HG03558 (cell line): ENCODE results near the gene ATAD3B.
A peak's percentile ranks its signal among the peaks of the same experiment; 100 is the strongest.
"Not testable (repeated sequence)": the region's sequence is repeated elsewhere in the genome, so short reads cannot be mapped to it uniquely, and the experiment has no call there.

Source experiments
- ATAC-seq: cut with Tn5 transposase; IDR thresholded peaks from one replicate; pipeline ENCODE4 v1.9.1; 2021; ENCODE audit warnings: moderate number of reproducible peaks; ENCODE audit not compliant: unreplicated experiment; ENCODE audit errors: extremely low read depth

Gene ATAD3B

GRCh38 chr1:1505801-1506200, 34.2 kb downstream of the ATAD3B start:
- not testable (repeated sequence) for ATAC-seq

GRCh38 chr1:1507305-1507704, 35.7 kb downstream of the ATAD3B start:
- ATAC-seq, result no peak

- not testable (repeated sequence) for ATAC-seq
Observed at GRCh38 chr1:1508775-1509464, 37.4 kb downstream of the ATAD3B start.

GRCh38 chr1:1509465-1509850, 37.9 kb downstream of the ATAD3B start:
- ATAC-seq, result not testable (repeated sequence)

GRCh38 chr1:1510912-1511532, 39.5 kb downstream of the ATAD3B start:
- no peak for ATAC-seq

GRCh38 chr1:1511533-1512285, 40.1 kb downstream of the ATAD3B start, which contains the start of gene ATAD3A:
TSS of gene ATAD3A (plus strand) at chr1:1512162. CDS start at chr1:1512269, 107 bp downstream.
- ATAC-seq, result peak; percentile 82

- ATAC-seq, result not testable (repeated sequence)
Observed at GRCh38 chr1:1512425-1512824, 40.9 kb downstream of the ATAD3B start.

- ATAC-seq, result not testable (repeated sequence)
Observed at GRCh38 chr1:1513675-1514074, 42.1 kb downstream of the ATAD3B start.

- not testable (repeated sequence) for ATAC-seq
Observed at GRCh38 chr1:1514376-1514775, 42.8 kb downstream of the ATAD3B start.

GRCh38 chr1:1516923-1517322, 45.4 kb downstream of the ATAD3B start:
- ATAC-seq, result not testable (repeated sequence)

- no peak for ATAC-seq
Observed at GRCh38 chr1:1517973-1518620, 46.5 kb downstream of the ATAD3B start.

GRCh38 chr1:1518621-1519007, 47.0 kb downstream of the ATAD3B start:
- not testable (repeated sequence) for ATAC-seq

GRCh38 chr1:1519805-1520505, 48.4 kb downstream of the ATAD3B start:
- ATAC-seq, result not testable (repeated sequence)

- no peak for ATAC-seq
Observed at GRCh38 chr1:1521331-1521730, 49.8 kb downstream of the ATAD3B start.

- ATAC-seq, result not testable (repeated sequence)
Observed at GRCh38 chr1:1522536-1522935, 51.0 kb downstream of the ATAD3B start.

- not testable (repeated sequence) for ATAC-seq
Observed at GRCh38 chr1:1523226-1523625, 51.7 kb downstream of the ATAD3B start.

- not testable (repeated sequence) for ATAC-seq
Observed at GRCh38 chr1:1523651-1524050, 52.1 kb downstream of the ATAD3B start.

- not testable (repeated sequence) for ATAC-seq
Observed at GRCh38 chr1:1524750-1525383, 53.3 kb downstream of the ATAD3B start.

GRCh38 chr1:1526476-1526875, 54.9 kb downstream of the ATAD3B start:
- ATAC-seq, result not testable (repeated sequence)
